ENCODE results near the gene SRP14.
A peak's percentile ranks its signal among the peaks of the same experiment; 100 is the strongest.

The SRP14 gene, protein sequence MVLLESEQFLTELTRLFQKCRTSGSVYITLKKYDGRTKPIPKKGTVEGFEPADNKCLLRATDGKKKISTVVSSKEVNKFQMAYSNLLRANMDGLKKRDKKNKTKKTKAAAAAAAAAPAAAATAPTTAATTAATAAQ
- 76.6 to 199 (median 138) reads per million in 9 experiments for total RNA-seq

DNA sequence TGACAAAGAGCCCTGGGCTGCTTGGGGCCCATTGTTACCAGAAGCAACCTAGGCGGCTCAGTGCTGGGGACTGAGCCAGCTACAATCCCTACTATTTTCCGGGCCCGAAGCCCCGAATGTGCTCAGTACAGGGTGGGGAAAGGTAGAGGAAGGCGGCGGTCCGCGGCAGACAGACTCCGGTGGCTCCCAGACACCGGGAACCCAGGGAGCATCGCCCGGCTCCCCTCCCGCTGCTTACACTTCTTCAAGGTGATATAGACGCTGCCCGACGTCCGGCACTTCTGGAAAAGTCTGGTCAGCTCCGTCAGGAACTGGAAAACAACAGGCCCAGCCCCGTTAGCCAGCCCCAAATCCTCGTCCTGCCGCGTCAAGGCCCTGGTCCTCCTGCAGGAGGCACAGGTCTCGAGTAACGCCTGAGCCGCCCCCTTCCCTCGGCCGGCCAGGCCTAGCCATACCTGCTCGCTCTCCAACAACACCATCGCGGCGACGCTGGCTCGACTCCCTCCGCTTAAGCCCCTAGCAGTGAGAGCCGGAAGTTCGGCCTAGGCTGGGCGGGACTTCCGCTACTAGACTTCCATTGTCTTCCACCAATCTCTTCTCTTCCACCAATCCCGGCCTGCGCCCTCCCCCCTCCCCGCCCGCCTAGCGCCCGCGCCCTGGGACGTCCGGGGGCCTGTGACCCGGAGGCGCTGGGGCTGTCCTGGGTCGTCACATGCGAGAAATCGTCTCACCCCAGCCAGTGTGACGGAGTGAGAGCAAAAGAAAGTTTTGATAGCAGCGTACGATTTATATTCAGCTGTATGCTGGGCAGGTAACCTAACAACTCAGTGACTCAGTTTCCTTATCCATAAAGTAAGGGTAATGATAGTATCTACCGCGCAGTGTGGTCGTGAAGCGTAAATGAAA lies at the start of gene SRP14:
SRP14 (minus strand) TSS at position 544 of the 906 bp plus-strand sequence; CDS start at position 479, 65 bp downstream.
- Mint-ChIP-seq H3K4me1 (ENCODE audit: low read depth in 2 of 2) (peaks cover 27 to 45% of the 10 kb centered on the region in 2 donors), H3K27ac (peak within 1 kb of the TSS; percentile 99), H3K4me3 (peak within 1 kb of the TSS; percentile 99), H3K27me3 (no peaks in the 10 kb centered on the region), H3K9me3 (no peaks in the 10 kb centered on the region), H3K36me3 (ENCODE audit: insufficient read depth) (peaks cover 60% of the 10 kb centered on the region)
- DNase-seq: peak; percentile 88 to 90 (median 90)
- ATAC-seq (replicated peaks): peak; percentile 95

DNA sequence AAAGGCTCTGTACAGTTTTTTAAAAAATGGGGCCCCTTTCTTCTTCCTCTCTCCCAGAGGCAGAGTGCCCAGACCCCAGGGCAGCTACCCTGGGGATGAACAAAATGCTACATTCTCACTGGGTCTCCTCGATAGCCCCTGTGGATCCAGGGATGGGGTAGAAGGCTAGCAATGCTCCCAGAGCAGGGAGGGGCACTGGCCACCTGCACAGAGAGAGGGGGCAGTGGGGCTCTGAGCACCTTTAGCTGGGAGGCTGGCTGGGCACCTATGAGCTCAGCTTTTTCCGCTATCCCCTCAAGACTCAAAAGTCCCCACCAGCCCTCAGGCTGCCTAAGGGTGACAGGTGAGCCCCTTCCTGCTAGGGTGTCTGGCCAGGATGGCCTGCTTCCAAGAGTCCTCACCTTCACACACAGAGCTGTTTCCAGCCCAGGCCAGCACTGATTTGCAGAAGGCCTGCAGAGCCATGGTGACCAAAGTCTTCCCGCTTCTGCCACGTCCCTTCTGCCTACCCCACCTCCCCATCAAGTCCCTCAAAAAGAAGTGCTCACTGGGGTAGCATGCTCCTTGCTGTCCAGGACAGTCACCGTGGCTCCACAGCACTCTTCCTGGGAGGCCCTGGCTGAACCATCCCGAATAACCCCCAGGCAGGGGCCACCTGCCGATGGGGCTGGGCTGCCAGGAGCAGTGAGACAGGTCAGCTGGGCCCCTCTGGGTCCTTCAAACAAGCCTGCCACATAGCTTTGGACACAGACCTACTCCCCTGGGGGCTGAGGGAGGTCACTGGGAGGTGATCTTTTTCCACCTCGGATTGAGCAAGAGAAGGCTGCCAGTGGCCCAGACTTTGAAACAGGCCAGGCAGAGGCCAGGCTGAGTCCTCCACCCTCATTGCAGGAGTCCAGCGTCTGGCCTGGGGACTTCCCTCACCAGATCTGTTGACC lies 49.3 kb upstream of the SRP14 start:
- H3K9me3 Mint-ChIP-seq: no peaks in the 10 kb centered on the region
- H3K36me3 Mint-ChIP-seq (ENCODE audit: insufficient read depth): peaks cover 15% of the 10 kb centered on the region
- no peak overlapping the region for H3K27ac Mint-ChIP-seq

DNA sequence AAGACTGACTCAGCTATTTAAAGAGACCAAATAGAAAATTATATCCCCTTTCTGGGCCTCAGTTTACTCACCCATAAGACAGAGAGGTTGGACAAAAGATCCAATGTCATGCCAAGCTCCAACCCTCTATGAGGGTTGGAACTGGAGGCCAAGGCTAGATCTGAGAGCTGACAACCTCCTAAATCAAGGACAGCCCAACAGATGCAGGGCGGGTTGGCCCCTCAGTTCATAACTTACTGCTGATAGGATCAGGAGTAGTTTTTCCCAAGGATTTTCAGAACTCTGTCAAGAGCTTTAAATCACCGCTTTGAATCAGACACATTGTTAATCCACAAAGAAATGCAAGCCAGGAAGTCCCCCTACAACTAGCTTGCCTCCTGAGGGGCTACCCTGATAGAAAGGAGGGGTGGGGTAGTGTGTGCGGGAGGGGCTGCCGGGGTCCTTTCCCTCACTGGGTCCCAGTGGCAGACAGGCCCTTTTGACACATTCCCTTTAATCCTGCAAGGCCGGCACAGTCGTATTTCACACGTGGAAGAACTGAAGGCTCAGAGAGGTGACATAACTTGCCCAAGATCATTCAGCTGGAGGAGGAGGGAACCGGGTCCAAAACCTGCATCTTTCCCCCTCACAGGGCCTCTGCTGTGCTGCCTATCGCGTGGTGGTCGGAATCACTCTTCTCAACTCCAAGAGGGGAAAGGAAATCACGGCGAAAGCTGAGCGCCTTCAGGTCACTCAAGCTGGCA lies 48.3 kb upstream of the SRP14 start:
- ATAC-seq (replicated peaks): no peak
- no peak for DNase-seq
- Mint-ChIP-seq H3K27ac (no peak overlapping the region), H3K9me3 (no peaks in the 10 kb centered on the region), H3K4me1 (ENCODE audit: low read depth in 2 of 2) (peaks cover under 1 to 3% of the 10 kb centered on the region in 2 donors), H3K4me3 (no peak overlapping the region), H3K36me3 (ENCODE audit: insufficient read depth) (peaks cover 9% of the 10 kb centered on the region), H3K27me3 (peaks cover 10 to 38% of the 10 kb centered on the region in 2 donors)

More for the DNA sequence above, 49.3 kb upstream of the SRP14 start:
- ATAC-seq (replicated peaks) (no peak), DNase-seq (no peak)
- H3K27me3 Mint-ChIP-seq: peaks cover 8 to 33% of the 10 kb centered on the region in 2 donors
- H3K4me3 Mint-ChIP-seq: no peak overlapping the region
- peaks cover 2 to 4% of the 10 kb centered on the region in 2 donors for H3K4me1 Mint-ChIP-seq (ENCODE audit: low read depth in 2 of 2)

DNA sequence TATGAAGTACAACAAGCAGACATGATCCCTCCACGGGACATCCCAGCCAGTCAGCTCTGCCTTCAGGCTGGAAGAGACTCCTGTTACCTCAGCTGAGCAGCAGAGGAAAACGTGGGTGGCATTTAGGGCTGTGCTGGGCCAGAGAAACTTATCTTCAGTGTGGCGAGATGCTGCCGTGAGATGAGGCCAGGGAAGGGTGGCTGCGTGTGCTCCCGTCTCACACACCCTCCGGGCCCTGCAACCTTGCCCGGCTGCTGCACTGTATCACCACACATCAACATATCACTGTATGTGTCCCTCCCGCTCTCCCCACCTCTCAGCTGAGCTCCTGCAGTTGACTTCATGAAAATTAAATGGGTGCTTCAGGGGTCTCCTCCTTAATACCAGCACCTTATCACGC lies 46.3 kb upstream of the SRP14 start:
- H3K4me3 Mint-ChIP-seq: no peak overlapping the region
- no peak for ATAC-seq (replicated peaks)
- H3K9me3 Mint-ChIP-seq: no peaks in the 10 kb centered on the region
- peaks cover 5% of the 10 kb centered on the region for H3K36me3 Mint-ChIP-seq (ENCODE audit: insufficient read depth)
- H3K27ac Mint-ChIP-seq: no peak overlapping the region
- DNase-seq: no peak
- peaks cover 16 to 47% of the 10 kb centered on the region in 2 donors for H3K27me3 Mint-ChIP-seq
- H3K4me1 Mint-ChIP-seq (ENCODE audit: low read depth in 2 of 2): peaks cover 4 to 7% of the 10 kb centered on the region in 2 donors

DNA sequence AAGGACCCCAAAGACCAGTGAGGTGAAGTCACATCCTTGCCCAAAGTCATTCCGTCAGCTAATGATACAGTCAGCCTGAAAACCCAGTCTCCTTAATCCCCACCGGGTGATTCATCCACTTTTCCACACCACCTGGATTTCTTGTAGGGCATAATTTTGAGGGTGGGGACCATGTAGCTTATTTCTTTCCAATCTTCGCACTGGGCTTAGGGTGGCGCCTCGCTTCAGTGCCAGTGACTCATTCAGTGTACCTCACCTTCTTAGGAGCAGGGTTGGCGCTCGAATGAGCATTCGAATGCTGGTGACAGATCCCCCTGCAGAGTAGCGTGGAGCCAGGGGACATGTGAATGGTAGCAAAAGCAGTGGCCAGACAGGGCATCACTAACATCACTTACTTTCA lies 45.7 kb upstream of the SRP14 start:
- ATAC-seq (replicated peaks): no peak

DNA sequence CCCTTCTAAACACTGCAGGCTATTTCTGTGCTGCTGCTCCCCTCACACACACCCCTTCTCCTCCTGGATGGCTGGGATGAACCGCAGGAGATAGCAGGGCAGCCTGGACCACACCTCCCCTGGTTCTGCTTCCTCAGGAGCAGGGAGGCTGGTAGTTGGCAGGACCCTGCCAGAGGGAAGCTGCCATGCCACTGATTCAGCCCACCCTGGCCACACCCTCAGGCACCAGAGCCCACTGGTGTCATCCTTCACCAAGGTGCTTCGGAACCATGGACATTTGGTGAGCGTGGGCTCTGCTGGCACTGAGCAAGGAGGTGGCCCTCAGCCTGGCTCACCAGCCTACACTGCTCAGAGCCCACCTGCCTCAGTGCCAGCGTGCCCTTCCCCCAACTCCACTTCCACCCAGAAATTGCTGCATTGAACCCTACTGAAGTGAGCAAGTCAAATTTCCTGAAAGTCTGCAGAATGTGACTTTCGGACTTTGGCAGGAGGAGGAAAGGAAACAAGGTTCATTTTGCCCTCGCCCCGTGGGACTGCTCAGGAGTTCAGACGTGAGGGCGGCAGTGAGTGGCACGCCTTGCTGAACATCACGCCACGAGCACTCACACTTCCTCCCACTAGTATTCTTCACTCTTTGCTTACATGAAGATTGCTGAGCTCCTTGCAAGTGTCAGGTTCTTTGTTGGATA lies 43.4 kb upstream of the SRP14 start:
- DNase-seq (no peak), ATAC-seq (replicated peaks) (no peak)
- Mint-ChIP-seq H3K36me3 (ENCODE audit: insufficient read depth) (peaks cover 3% of the 10 kb centered on the region), H3K27me3 (peaks cover 16 to 47% of the 10 kb centered on the region in 2 donors), H3K27ac (peak overlapping the region in 1 of 2 donors; percentile 44), H3K9me3 (no peaks in the 10 kb centered on the region), H3K4me3 (no peak overlapping the region), H3K4me1 (ENCODE audit: low read depth in 2 of 2) (peaks cover 4 to 7% of the 10 kb centered on the region in 2 donors)

More for the DNA sequence above, 45.7 kb upstream of the SRP14 start:
- H3K36me3 Mint-ChIP-seq (ENCODE audit: insufficient read depth): peaks cover 5% of the 10 kb centered on the region
- peaks cover 4 to 7% of the 10 kb centered on the region in 2 donors for H3K4me1 Mint-ChIP-seq (ENCODE audit: low read depth in 2 of 2)
- H3K9me3 Mint-ChIP-seq: no peaks in the 10 kb centered on the region
- H3K27ac Mint-ChIP-seq: no peak overlapping the region
- H3K4me3 Mint-ChIP-seq: no peak overlapping the region
- peaks cover 16 to 47% of the 10 kb centered on the region in 2 donors for H3K27me3 Mint-ChIP-seq
- DNase-seq: no peak

DNA sequence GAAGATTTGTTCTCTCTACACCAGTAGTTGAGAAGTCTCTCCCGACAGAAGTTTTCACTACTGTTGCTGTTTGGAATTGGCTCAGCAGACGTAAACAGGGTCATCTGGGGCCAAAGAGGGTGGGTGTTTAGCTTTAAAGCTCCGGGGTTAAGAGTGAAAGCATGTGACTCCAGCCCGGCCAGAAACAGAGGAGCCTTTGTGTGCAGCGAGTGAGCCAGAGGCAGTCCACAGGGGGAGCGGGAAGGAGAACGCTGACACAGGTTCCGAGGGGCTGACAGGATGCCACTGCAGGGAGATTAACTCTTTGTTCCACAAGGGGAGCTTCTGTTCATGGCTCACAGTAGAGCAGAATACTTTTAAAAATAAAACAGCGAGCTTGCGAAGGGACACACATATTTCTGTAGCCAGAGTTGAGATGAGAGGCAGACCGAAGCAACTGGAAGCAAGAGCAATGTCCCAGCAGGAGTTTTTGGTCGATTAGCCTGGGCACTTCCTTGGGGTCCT lies 42.8 kb upstream of the SRP14 start:
- peaks cover 16 to 47% of the 10 kb centered on the region in 2 donors for H3K27me3 Mint-ChIP-seq
- peaks cover 4 to 7% of the 10 kb centered on the region in 2 donors for H3K4me1 Mint-ChIP-seq (ENCODE audit: low read depth in 2 of 2)
- no peaks in the 10 kb centered on the region for H3K36me3 Mint-ChIP-seq (ENCODE audit: insufficient read depth)
- no peak for DNase-seq
- no peak for ATAC-seq (replicated peaks)
- no peaks in the 10 kb centered on the region for H3K9me3 Mint-ChIP-seq
- H3K27ac Mint-ChIP-seq: peak overlapping the region in 1 of 2 donors; percentile 44
- H3K4me3 Mint-ChIP-seq: peak overlapping the region in 1 of 2 donors; percentile 4

DNA sequence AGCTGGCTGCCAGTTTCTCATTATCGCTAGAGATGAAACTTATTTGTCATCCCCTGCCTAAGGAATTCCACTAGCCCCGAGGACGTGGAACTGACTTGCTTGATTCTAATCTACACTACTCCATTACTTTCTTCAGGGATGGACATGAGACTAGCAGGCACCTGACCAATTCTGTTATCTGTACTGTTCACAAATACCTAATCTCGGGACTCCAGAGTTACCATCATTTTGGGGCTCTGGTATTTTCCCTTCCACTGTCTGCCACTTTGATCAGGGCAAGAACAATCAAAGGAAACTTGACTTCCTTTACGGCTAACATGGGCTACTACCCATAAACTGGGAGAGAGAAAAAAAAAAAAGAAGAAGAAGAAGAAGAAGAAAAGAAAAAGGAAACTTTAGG lies 41.9 kb upstream of the SRP14 start:
- no peaks in the 10 kb centered on the region for H3K9me3 Mint-ChIP-seq
- H3K4me1 Mint-ChIP-seq (ENCODE audit: low read depth in 2 of 2): peaks cover 4 to 7% of the 10 kb centered on the region in 2 donors
- no peak for ATAC-seq (replicated peaks)
- no peak overlapping the region for H3K27ac Mint-ChIP-seq
- H3K36me3 Mint-ChIP-seq (ENCODE audit: insufficient read depth): no peaks in the 10 kb centered on the region
- DNase-seq: no peak
- H3K4me3 Mint-ChIP-seq: no peak overlapping the region
- peaks cover 16 to 40% of the 10 kb centered on the region in 2 donors for H3K27me3 Mint-ChIP-seq

DNA sequence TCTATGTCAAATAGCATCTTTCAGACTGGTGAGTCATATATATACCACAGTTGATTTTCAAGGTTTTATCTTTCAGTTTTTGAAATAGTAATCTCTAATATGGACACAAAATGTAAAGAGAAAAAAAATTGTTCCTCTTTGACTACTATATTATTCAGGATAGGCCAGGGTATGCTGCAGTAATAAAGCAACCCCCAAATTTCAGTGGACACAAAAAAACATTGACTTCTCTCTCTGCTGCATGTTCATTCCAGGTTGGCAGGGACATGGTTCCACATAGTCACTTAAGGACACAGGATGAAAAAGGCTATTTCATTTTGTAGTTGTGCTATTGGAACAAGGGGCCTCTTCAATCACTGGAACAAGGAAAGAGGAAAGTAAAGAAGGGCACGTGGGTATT lies 41.1 kb upstream of the SRP14 start:
- no peak for DNase-seq
- H3K4me1 Mint-ChIP-seq (ENCODE audit: low read depth in 2 of 2): peaks cover 4 to 7% of the 10 kb centered on the region in 2 donors
- no peaks in the 10 kb centered on the region for H3K9me3 Mint-ChIP-seq
- no peak for ATAC-seq (replicated peaks)
- no peaks in the 10 kb centered on the region for H3K36me3 Mint-ChIP-seq (ENCODE audit: insufficient read depth)
- no peak overlapping the region for H3K27ac Mint-ChIP-seq
- no peak overlapping the region for H3K4me3 Mint-ChIP-seq
- H3K27me3 Mint-ChIP-seq: peaks cover 16 to 33% of the 10 kb centered on the region in 2 donors

DNA sequence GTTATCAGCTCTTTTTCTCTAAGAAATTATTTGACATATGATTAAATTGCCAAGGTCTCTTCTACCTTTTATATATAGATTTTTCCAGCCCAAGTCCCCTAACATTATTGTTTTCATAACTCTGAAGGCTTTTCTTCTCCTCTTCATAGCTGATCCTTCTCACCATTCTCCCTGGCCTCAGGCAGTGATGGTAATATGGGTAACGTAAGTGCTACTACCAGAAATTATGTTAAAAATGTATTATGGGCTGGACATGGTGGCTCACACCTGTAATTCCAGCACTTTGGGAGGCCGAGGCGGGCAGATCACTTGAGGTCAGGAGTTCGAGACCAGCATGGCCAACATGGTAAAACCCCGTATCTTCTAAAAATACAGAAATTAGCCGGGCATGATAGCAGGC lies 40.5 kb upstream of the SRP14 start:
- no peaks in the 10 kb centered on the region for H3K36me3 Mint-ChIP-seq (ENCODE audit: insufficient read depth)
- H3K4me1 Mint-ChIP-seq (ENCODE audit: low read depth in 2 of 2): peaks cover 6 to 7% of the 10 kb centered on the region in 2 donors
- ATAC-seq (replicated peaks) (no peak), DNase-seq (no peak)
- peaks cover 16 to 28% of the 10 kb centered on the region in 2 donors for H3K27me3 Mint-ChIP-seq
- no peaks in the 10 kb centered on the region for H3K9me3 Mint-ChIP-seq
- H3K4me3 Mint-ChIP-seq: no peak overlapping the region
- no peak overlapping the region for H3K27ac Mint-ChIP-seq

DNA sequence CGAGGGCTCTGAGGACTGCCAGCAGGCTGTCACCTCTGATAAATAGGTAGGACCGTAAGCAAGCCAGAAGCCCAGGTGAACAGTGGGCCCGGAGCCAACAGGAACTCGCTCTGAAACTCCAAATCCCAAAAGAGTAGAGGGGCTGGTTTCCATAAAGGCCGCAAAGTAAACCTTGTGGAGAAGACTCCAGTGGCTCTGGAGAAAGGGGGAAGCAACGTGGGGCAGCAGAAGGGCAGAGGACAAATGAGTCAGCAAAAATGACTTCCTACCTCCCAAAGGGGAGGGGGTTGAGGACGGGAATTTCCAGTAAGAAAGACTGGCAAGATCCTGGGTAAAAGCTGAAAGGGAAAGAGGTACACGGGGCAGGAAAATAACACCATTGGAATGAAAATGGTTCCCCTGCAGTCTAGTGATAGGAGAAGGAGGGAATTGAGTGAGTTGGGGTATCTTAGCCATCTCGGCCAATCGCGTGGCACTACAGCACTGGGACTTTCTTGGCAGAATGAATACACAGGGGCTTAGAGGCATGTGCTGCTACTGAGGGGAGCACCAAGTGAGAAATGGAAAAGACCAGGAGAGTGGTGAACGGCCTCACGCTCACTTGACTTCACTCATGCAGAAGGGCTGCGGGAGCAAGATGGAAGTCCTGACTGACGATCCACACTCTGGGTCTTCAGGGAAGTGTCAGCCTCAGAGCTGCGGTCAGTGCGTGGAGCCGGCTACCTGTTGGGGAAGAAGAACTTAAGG lies 36.5 kb upstream of the SRP14 start:
- Mint-ChIP-seq H3K4me1 (ENCODE audit: low read depth in 2 of 2) (peaks cover 9 to 12% of the 10 kb centered on the region in 2 donors), H3K36me3 (ENCODE audit: insufficient read depth) (no peaks in the 10 kb centered on the region), H3K27ac (peak overlapping the region in 1 of 2 donors; percentile 35), H3K4me3 (no peak overlapping the region), H3K27me3 (peaks cover 0 to 24% of the 10 kb centered on the region in 2 donors), H3K9me3 (no peaks in the 10 kb centered on the region)
- no peak for ATAC-seq (replicated peaks)
- no peak for DNase-seq

All from effector memory CD8-positive, alpha-beta T cell (primary cell).